ENCODE data around the gene MYO1H.

DNA sequence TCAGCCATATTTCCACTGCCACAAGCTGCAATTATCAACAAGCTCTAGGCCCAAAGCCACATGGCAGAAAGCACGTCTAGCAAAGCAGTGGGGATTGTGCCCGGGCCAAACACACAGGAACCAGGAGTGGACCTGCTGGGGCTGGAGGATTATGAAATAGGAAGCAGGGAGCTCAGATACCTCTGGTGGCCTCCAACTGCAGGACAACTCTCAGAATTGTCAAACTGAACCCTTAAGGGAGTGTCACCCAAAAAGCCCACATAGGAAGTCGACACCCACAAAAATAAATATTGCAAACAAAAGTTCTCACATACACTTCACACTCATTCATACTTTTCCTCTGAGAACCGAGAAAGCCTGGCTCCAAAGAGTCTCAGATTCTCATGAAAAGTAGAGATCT, 103.3 kb downstream of the MYO1H start:
- no peak for TF ChIP-seq EZH2 (IDR thresholded peaks at IDR 0.05)
- no peak for TF ChIP-seq SRF (IDR thresholded peaks at IDR 0.05; ENCODE audit: low read depth)
- no peak for TF ChIP-seq ZNF274 (IDR thresholded peaks at IDR 0.05; ENCODE audit: low read depth, low read length)
- no peak for TF ChIP-seq POLR2A (IDR thresholded peaks at IDR 0.05; ENCODE audit: borderline replicate concordance, extremely low read depth, insufficient read depth, insufficient read length)
- no peak for TF ChIP-seq EZH2phosphoT487 (IDR thresholded peaks at IDR 0.05; ENCODE audit: borderline replicate concordance)
- TF ChIP-seq POLR2AphosphoS5 (IDR thresholded peaks at IDR 0.05; ENCODE audit: low read depth, low read length), result no peak
- no peak for TF ChIP-seq YY1 (IDR thresholded peaks at IDR 0.05; ENCODE audit: extremely low read depth, insufficient replicate concordance, low read depth, low read length)
- TF ChIP-seq, protein P1, sequence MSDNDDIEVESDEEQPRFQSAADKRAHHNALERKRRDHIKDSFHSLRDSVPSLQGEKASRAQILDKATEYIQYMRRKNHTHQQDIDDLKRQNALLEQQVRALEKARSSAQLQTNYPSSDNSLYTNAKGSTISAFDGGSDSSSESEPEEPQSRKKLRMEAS (IDR thresholded peaks at IDR 0.05), result no peak
- TF ChIP-seq SIN3A (IDR thresholded peaks at IDR 0.05; ENCODE audit: low read depth), result no peak
- TF ChIP-seq, protein P2, sequence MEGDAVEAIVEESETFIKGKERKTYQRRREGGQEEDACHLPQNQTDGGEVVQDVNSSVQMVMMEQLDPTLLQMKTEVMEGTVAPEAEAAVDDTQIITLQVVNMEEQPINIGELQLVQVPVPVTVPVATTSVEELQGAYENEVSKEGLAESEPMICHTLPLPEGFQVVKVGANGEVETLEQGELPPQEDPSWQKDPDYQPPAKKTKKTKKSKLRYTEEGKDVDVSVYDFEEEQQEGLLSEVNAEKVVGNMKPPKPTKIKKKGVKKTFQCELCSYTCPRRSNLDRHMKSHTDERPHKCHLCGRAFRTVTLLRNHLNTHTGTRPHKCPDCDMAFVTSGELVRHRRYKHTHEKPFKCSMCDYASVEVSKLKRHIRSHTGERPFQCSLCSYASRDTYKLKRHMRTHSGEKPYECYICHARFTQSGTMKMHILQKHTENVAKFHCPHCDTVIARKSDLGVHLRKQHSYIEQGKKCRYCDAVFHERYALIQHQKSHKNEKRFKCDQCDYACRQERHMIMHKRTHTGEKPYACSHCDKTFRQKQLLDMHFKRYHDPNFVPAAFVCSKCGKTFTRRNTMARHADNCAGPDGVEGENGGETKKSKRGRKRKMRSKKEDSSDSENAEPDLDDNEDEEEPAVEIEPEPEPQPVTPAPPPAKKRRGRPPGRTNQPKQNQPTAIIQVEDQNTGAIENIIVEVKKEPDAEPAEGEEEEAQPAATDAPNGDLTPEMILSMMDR (IDR thresholded peaks at IDR 0.05 in 2 of 3, conservative IDR thresholded peaks at IDR 0.05 in 1 of 3; ENCODE audit: borderline replicate concordance in 1 of 3, insufficient read depth in 1 of 3, low read depth in 2 of 3, low read length in 2 of 3), result no peak
- no peak for TF ChIP-seq RAD21 (IDR thresholded peaks at IDR 0.05; ENCODE audit: low read depth)
- TF ChIP-seq SP1 (IDR thresholded peaks at IDR 0.05; ENCODE audit: low read depth), result no peak
- TF ChIP-seq JUND (IDR thresholded peaks at IDR 0.05), result no peak
- no peak for TF ChIP-seq EGR1 (IDR thresholded peaks at IDR 0.05; ENCODE audit: low read depth)

All from HCT116 (cell line).